Tibial artery (tissue), 4 donors: ENCODE measurements around the gene FAM149A.
A peak's percentile ranks its signal among the peaks of the same experiment; 100 is the strongest.

Source experiments
- DNase-seq, 2 donors: peaks; one replicate each; pipeline ENCODE4 v3.0.0-alpha.2; 2019
- H3K27ac ChIP-seq, 2 donors: fragments of 200-600 bp; sonication (generic) in 1 of 2; 1 replicate in 1 of 2; 2 replicates in 1 of 2; pipeline ENCODE4 v1.5.1; 2018 to 2019; ENCODE audit warnings: mild to moderate bottlenecking in 1 of 2
- H3K27me3 ChIP-seq, 2 donors: fragments of 200-600 bp; sonication (generic) in 1 of 2; one replicate each; pipeline versions ENCODE4 v1.5.1 to v1.6.0; 2016 to 2019
- H3K36me3 ChIP-seq, 3 donors: fragments of 200-600 bp; sonication (generic) in 2 of 3; one replicate each; pipeline ENCODE4 v1.5.1; 2016 to 2019; ENCODE audit warnings: mild to moderate bottlenecking in 2 of 3
- H3K4me1 ChIP-seq, 4 donors: fragments of 200-600 bp; sonication (generic) in 2 of 4; 1 replicate in 3 of 4; 2 replicates in 1 of 4; pipeline ENCODE4 v1.5.1; 2016 to 2019
- H3K4me3 ChIP-seq, 2 donors: fragments of 200-600 bp; sonication (generic) in 1 of 2; 1 replicate in 1 of 2; 2 replicates in 1 of 2; pipeline ENCODE4 v1.5.1; 2018 to 2019; ENCODE audit warnings: mild to moderate bottlenecking in 2 of 2
- H3K9me3 ChIP-seq, 3 donors: fragments of 200-600 bp; sonication (generic) in 1 of 3; one replicate each; pipeline ENCODE4 v1.5.1; 2016 to 2019
- intact Hi-C: fragments of 100-400 bp; cut with DNase I; formaldehyde crosslinking; loops from one replicate; pipeline ENCODE4 v1.15.0; 2023; ENCODE audit warnings: low total_unique reads
- TF ChIP-seq, protein P1 (sequence below), 2 experiments: fragments of 200-600 bp in 1 of 2; fragments of 450-650 bp in 1 of 2; IDR thresholded peaks; one replicate each; pipeline ENCODE4 v1.5.1; 2017 to 2019; ENCODE audit warnings: antibody characterized with exemption in 2 of 2, mild to moderate bottlenecking in 1 of 2, moderate library complexity in 1 of 2

Gene FAM149A

DNA sequence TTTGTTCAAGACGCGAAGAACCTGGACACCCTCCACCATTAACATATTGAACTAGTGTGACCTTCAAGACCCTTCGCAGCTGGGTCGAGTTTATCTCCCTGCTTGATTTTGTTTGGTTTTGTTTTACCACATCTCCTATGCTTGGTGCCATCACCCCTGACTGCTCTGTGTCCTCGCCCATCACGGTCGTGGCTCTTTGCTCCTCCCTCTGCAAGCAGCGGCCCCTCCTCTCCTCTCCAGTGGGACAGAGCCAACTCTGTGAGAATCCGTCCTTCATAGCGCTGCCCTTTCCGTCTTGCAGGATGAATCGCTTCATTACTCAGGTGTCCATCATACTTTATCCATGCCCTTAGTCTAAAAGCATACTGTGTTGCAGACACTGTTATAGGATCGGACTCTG, 9.1 kb upstream of the FAM149A start:
- H3K9me3 ChIP-seq: peaks cover 0 to 3% (median 0%) of the 10 kb centered on the region in 3 donors
- H3K4me3 ChIP-seq: no peak overlapping the region
- H3K4me1 ChIP-seq: no peaks in the 10 kb centered on the region
- intact Hi-C loops: no loop called here
- H3K27me3 ChIP-seq: no peaks in the 10 kb centered on the region
- TF ChIP-seq, protein P1, sequence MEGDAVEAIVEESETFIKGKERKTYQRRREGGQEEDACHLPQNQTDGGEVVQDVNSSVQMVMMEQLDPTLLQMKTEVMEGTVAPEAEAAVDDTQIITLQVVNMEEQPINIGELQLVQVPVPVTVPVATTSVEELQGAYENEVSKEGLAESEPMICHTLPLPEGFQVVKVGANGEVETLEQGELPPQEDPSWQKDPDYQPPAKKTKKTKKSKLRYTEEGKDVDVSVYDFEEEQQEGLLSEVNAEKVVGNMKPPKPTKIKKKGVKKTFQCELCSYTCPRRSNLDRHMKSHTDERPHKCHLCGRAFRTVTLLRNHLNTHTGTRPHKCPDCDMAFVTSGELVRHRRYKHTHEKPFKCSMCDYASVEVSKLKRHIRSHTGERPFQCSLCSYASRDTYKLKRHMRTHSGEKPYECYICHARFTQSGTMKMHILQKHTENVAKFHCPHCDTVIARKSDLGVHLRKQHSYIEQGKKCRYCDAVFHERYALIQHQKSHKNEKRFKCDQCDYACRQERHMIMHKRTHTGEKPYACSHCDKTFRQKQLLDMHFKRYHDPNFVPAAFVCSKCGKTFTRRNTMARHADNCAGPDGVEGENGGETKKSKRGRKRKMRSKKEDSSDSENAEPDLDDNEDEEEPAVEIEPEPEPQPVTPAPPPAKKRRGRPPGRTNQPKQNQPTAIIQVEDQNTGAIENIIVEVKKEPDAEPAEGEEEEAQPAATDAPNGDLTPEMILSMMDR (IDR thresholded peaks at IDR 0.05): no peak
- no peaks in the 10 kb centered on the region for H3K36me3 ChIP-seq
- no peak for DNase-seq
- no peak overlapping the region for H3K27ac ChIP-seq

GRCh38 chr4:186096681-186097165, 7.8 kb upstream of the FAM149A start:
- TF ChIP-seq, protein P1 (IDR thresholded peaks at IDR 0.05): no peak
- Histone ChIP-seq H3K4me3 (no peak overlapping the region), H3K27ac (no peak overlapping the region), H3K9me3 (no peaks in the 10 kb centered on the region), H3K27me3 (no peaks in the 10 kb centered on the region), H3K36me3 (no peaks in the 10 kb centered on the region), H3K4me1 (no peaks in the 10 kb centered on the region)
- intact Hi-C loops: no loop called here
- DNase-seq: no peak

GRCh38 chr4:186097386-186097785, 7.1 kb upstream of the FAM149A start:
- TF ChIP-seq, protein P1 (IDR thresholded peaks at IDR 0.05): no peak
- no peak overlapping the region for H3K4me3 ChIP-seq
- no peaks in the 10 kb centered on the region for H3K27me3 ChIP-seq
- intact Hi-C loops: no loop called here
- DNase-seq: no peak
- H3K27ac ChIP-seq: no peak overlapping the region
- H3K4me1 ChIP-seq: no peaks in the 10 kb centered on the region
- H3K9me3 ChIP-seq: no peaks in the 10 kb centered on the region
- no peaks in the 10 kb centered on the region for H3K36me3 ChIP-seq

DNA sequence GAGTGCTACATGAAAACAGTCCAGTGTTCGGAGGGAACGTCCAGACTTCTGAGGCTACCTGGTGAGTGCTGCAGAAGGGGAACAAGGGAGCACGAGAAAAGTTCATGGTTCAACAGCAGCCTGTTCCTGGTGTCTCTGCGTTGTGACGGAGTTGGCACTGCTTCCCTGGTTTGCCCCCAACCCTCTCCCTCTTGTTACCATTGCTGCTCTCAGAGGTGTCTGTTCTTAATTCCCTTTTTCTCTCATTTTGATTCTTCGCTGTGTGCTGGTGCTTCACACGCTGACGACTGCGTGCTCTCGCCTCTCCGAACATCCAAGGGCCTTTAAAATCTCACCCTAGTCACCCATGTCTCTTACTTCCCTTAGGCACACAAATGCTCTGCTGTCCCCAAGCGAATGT, 1.6 kb upstream of the FAM149A start:
- Histone ChIP-seq H3K4me1 (peaks cover 0 to 18% (median 12%) of the 10 kb centered on the region in 4 donors), H3K4me3 (no peak overlapping the region), H3K36me3 (no peaks in the 10 kb centered on the region), H3K27ac (no peak overlapping the region), H3K27me3 (peaks cover 0 to 14% of the 10 kb centered on the region in 2 donors), H3K9me3 (no peaks in the 10 kb centered on the region)
- intact Hi-C loops: no loop called here
- TF ChIP-seq, protein P1 (IDR thresholded peaks at IDR 0.05): no peak
- DNase-seq: no peak

DNA sequence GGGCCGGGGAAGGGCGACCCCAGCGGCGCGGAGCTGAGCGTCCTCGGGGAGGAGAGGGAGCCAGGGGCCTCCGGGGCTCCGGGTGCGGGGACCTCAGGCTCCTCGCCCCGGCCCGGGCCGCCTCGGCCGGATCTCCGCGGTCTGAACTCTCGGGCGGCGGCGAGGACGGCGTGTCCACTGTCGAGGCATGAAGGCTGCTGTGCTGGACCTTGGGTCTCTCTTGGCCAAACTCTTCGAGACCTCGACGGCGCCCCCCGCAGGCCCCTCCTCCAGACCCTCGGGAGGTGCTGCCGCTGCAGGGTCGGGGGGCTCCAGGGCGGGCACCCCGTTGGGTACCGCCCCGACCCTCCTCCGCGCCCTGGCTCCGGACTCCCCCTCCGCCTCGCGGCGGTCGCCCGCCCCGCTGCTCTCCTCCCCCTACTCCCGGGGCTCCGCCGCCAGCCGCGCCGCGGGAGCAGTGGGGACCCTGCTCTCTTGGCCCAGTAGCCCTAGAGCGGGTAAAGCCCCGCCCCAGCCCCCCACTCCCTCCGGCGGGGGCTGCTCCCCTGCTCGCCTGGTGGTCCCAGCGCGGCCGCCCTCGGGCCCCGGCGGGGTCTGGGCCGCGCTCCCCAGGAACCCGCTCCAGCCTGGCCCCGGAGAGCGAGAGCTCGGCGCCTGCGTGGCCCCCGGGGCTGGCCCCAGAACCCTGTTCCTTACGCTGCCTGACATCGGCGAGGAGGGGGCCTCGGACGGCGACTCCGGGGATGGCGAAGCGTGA, 564 bp downstream of the FAM149A start:
- peaks cover 0 to 14% of the 10 kb centered on the region in 2 donors for H3K27me3 ChIP-seq
- H3K4me1 ChIP-seq: peaks cover 0 to 18% (median 12%) of the 10 kb centered on the region in 4 donors
- H3K27ac ChIP-seq: peak overlapping the region in 1 of 2 donors; percentile 21
- H3K4me3 ChIP-seq: peak overlapping the region; percentile 39 to 73
- intact Hi-C loops: no loop called here
- H3K36me3 ChIP-seq: no peaks in the 10 kb centered on the region
- no peaks in the 10 kb centered on the region for H3K9me3 ChIP-seq
- TF ChIP-seq, protein P1 (IDR thresholded peaks at IDR 0.05): no peak
- DNase-seq: no peak
